GM20000 (cell line): ENCODE data around the gene NDUFB4.
A peak's percentile ranks its signal among the peaks of the same experiment; 100 is the strongest.
"Not testable (repeated sequence)": the region's sequence is repeated elsewhere in the genome, so short reads cannot be mapped to it uniquely, and the experiment has no call there.

ENCODE experiments used
- DNase-seq: peaks from one replicate; pipeline ENCODE4 v3.0.0; 2012; ENCODE audit warnings: low spot score
- CTCF ChIP-seq: IDR thresholded peaks from 2 replicates; pipeline ENCODE4 v1.5.1; 2012; ENCODE audit warnings: mild to moderate bottlenecking, control low read depth; ENCODE audit errors: extremely low read depth, missing control alignments

The NDUFB4 gene

GRCh38 chr3:120622870-120623726 is 27.0 kb downstream of the NDUFB4 start:
- TF ChIP-seq CTCF, result peak; percentile 11
- DNase-seq, result no peak

GRCh38 chr3:120623727-120624093 is 27.6 kb downstream of the NDUFB4 start:
- DNase-seq, result no peak
- no peak for TF ChIP-seq CTCF

- no peak for TF ChIP-seq CTCF
These were observed 29.0 kb downstream of the NDUFB4 start for GRCh38 chr3:120625159-120625586.

GRCh38 chr3:120634539-120634938 is 38.4 kb downstream of the NDUFB4 start:
- DNase-seq, result no peak

More at GRCh38 chr3:120625159-120625586, 29.0 kb downstream of the NDUFB4 start:
- DNase-seq, result no peak

GRCh38 chr3:120636795-120637401 is 40.8 kb downstream of the NDUFB4 start:
- no peak for DNase-seq
- no peak for TF ChIP-seq CTCF

More at GRCh38 chr3:120634539-120634938, 38.4 kb downstream of the NDUFB4 start:
- no peak for TF ChIP-seq CTCF

GRCh38 chr3:120637851-120638559 is 41.9 kb downstream of the NDUFB4 start:
- DNase-seq, result no peak
- TF ChIP-seq CTCF, result no peak

- DNase-seq, result not testable (repeated sequence)
These were observed 42.7 kb downstream of the NDUFB4 start for GRCh38 chr3:120638820-120639219.
